ENCODE results near the gene UNC13D. TPM values are rescaled to one million over a fixed set of nuclear protein-coding genes. Genes with fewer than 3 reads are reported as not detected.

The UNC13D gene
- total RNA-seq, 1 donor from 2014 or later, result 6.8 TPM

DNA sequence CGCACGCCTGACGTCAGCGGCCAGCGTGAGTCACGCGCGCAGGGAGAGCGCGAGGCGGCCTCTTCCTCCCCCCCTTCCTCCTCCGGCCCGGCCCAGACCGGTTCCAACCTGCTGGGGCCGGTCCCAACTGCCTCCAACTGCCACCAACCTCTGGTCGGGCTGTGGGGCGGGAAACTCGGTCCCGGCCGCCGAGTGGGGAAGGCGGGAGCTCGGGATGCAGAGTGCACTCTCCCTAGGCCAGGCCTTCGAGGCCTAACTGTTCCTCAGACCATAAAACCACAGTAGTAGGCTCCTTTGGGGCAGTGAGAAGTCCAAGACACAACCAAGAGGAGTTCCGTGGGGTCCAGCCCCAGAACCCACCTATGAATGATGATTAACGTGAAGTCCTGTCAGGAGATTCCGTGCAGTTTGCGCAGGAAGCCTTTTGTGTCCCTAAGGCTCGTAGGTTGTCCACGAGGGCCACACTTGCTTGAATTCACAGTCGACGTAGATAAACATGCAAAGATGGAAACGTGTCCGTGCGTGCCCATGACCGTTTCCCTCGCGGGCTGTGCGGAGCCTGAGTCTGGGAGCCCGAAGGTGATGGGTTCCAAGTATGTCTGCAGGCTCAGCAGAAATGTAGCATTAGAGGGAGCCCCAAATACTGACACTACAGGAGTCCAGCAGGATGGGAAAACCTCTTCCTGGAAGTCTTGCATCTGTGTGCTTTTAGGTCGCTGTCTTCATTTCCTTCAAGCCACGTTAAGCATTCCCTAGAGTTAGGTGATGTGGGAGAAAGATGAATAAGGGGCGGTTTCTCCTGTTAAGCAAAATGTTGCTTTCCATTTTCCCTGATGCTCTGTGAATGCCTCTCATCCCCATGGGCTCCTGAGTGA lies 59.0 kb downstream of the UNC13D start:
- peak in 1 of 2 experiments; percentile 83 for DNase-seq (ENCODE audit: low spot score in 2 of 2, unreplicated experiment in 2 of 2)
- Mint-ChIP-seq H3K9me3 (no peaks in the 10 kb centered on the region), H3K27me3 (ENCODE audit: low read depth) (no peaks in the 10 kb centered on the region), H3K4me3 (peak overlapping the region; percentile 79), H3K27ac (peak overlapping the region; percentile 99), H3K36me3 (no peaks in the 10 kb centered on the region), H3K4me1 (peaks cover 40% of the 10 kb centered on the region)
- TF ChIP-seq, protein P1, sequence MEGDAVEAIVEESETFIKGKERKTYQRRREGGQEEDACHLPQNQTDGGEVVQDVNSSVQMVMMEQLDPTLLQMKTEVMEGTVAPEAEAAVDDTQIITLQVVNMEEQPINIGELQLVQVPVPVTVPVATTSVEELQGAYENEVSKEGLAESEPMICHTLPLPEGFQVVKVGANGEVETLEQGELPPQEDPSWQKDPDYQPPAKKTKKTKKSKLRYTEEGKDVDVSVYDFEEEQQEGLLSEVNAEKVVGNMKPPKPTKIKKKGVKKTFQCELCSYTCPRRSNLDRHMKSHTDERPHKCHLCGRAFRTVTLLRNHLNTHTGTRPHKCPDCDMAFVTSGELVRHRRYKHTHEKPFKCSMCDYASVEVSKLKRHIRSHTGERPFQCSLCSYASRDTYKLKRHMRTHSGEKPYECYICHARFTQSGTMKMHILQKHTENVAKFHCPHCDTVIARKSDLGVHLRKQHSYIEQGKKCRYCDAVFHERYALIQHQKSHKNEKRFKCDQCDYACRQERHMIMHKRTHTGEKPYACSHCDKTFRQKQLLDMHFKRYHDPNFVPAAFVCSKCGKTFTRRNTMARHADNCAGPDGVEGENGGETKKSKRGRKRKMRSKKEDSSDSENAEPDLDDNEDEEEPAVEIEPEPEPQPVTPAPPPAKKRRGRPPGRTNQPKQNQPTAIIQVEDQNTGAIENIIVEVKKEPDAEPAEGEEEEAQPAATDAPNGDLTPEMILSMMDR (IDR thresholded peaks at IDR 0.05; ENCODE audit: unreplicated experiment), result no peak

DNA sequence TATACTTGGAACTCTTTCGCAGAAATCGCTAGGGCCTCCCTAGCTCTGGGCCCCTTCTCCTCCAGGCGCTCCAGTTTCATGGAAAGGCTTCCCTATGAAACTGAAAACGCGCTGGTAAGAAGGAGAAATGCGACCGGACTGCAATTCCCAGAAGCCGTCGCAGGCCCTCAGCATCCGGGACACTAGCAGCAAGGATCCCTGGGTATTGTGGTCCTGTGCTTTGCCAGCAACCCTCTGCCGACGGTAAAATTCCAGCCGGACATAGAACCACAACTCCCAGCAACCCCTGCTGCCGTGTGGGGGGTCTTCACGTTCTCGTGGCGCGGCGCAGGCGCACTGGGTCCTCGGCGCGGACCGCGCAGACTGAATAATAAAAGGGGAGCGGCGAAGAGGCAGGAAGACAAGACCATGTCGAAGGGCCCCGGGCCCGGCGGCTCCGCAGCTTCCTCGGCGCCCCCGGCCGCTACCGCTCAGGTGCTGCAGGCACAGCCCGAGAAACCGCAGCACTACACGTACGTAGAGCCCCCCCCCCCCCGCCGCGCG lies 59.7 kb downstream of the UNC13D start, which contains the start of gene UNK:
TSS of gene UNK (plus strand) at position 334 of the 543 bp plus-strand sequence. CDS start at position 409, 75 bp downstream.
- Mint-ChIP-seq H3K9me3 (no peaks in the 10 kb centered on the region), H3K4me3 (peak within 1 kb of the TSS; percentile 79), H3K36me3 (peaks cover 2% of the 10 kb centered on the region), H3K27me3 (ENCODE audit: low read depth) (peaks cover 1% of the 10 kb centered on the region), H3K4me1 (peaks cover 44% of the 10 kb centered on the region), H3K27ac (peak within 1 kb of the TSS; percentile 99)
- peak; percentile 94 to 95 for DNase-seq (ENCODE audit: low spot score in 2 of 2, unreplicated experiment in 2 of 2)
- TF ChIP-seq, protein P1 (IDR thresholded peaks at IDR 0.05; ENCODE audit: unreplicated experiment), result no peak

DNA sequence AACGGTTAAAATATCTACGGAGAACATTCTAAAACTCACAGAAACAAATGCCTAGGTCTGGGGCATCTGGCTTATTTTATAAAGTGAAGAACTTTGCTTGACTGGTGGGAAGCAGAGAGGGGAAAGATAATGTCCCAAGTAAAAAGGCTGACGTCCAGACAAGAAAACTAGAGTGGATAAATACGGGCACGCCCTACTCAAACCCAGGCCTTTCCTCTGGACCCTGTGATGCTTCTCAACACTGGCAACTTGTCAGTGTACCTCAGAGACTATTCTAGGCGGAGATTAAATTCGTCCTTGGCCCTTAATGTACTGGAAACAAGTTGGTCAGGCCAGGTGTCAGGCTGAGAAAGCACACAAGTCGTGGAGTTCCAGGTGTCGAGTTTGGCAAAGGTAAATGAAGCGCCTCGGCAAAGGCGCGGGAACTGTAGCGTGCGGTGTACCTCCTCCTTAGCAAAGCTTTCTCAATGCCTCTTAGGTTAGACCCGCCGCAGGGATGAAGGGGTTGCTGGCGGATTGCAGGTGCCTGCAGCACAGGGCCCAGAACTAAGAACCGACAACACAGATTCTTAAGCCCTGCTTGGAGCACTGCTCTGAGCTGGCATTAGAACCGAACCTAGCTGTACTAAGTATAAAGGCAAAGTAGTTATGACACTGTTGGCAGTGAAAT lies 60.3 kb downstream of the UNC13D start:
- peak overlapping the region; percentile 79 for H3K4me3 Mint-ChIP-seq
- peaks cover 1% of the 10 kb centered on the region for H3K27me3 Mint-ChIP-seq (ENCODE audit: low read depth)
- no peaks in the 10 kb centered on the region for H3K9me3 Mint-ChIP-seq
- peak in 1 of 2 experiments; percentile 48 for DNase-seq (ENCODE audit: low spot score in 2 of 2, unreplicated experiment in 2 of 2)
- H3K27ac Mint-ChIP-seq, result peak overlapping the region; percentile 99
- peaks cover 3% of the 10 kb centered on the region for H3K36me3 Mint-ChIP-seq
- H3K4me1 Mint-ChIP-seq, result peaks cover 44% of the 10 kb centered on the region
- TF ChIP-seq, protein P1 (IDR thresholded peaks at IDR 0.05; ENCODE audit: unreplicated experiment), result no peak

DNA sequence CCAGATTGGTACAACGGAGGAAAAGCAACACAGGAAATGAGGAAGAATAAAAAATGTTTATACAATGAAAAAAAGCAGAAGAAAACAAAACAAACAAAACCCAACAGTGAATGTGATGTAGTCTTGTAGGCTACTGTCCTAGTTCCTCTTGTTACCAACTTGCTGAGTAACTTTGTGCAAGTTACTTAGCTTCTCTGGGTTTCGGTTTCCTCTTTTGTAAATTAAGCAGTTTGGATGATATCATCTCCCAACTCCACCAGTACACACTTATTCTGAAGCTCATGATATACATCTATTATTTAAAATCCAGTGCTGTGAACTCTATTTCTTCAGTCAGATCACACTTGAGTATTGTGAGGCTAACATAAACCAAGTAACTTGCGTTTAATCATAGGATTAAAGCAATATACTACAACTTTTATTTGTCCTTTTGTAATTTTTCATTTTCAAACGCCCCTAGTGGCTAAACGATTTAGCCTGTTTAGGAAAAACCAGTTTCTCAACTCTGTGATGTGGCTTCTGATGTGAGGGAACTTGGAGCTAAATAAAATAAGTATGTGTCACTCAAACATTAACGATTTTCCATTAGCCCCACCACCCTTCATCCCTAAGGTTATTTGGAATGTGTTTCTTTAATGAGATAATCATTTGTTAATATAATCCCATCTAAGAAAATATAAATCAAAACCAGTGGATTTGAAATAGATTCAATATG lies 61.0 kb downstream of the UNC13D start:
- peaks cover 9% of the 10 kb centered on the region for H3K36me3 Mint-ChIP-seq
- H3K27ac Mint-ChIP-seq, result peak overlapping the region; percentile 99
- DNase-seq (ENCODE audit: low spot score in 2 of 2, unreplicated experiment in 2 of 2), result no peak
- TF ChIP-seq, protein P1 (IDR thresholded peaks at IDR 0.05; ENCODE audit: unreplicated experiment), result peak; percentile 81
- peak overlapping the region; percentile 79 for H3K4me3 Mint-ChIP-seq
- no peaks in the 10 kb centered on the region for H3K9me3 Mint-ChIP-seq
- H3K27me3 Mint-ChIP-seq (ENCODE audit: low read depth), result peaks cover 1% of the 10 kb centered on the region
- peaks cover 41% of the 10 kb centered on the region for H3K4me1 Mint-ChIP-seq
